Measurements from ENCODE around the gene INTS7. TPM values are rescaled to one million over a fixed set of nuclear protein-coding genes. Genes with fewer than 3 reads are reported as not detected.

INTS7 gene
- total RNA-seq, 2 donors from 2014 or later: 6.6 to 8.6 TPM

GRCh38 chr1:212053993-212054392, 18.6 kb upstream of the INTS7 start:
- no peaks in the 10 kb centered on the region for H3K27me3 ChIP-seq
- intact Hi-C loops (cut with DNase I): no loop called here
- peaks cover 22% of the 10 kb centered on the region for H3K4me1 ChIP-seq
- no peak overlapping the region for H3K27ac ChIP-seq
- 35 to 39% methylated on average over 1 of the region's 1 CpG for WGBS, 2 donors
- H3K9me3 ChIP-seq: no peaks in the 10 kb centered on the region
- no peak overlapping the region for H3K4me3 ChIP-seq
- ATAC-seq (no peak), DNase-seq (no peak)
- no peaks in the 10 kb centered on the region for H3K36me3 ChIP-seq (replicated peaks in 1 of 2; ENCODE audit: insufficient read depth in 1 of 2, low read depth in 2 of 2)
- no peak for TF ChIP-seq CTCF (IDR thresholded peaks at IDR 0.05)
- no peak for TF ChIP-seq POLR2A (IDR thresholded peaks at IDR 0.05)

GRCh38 chr1:212045981-212046380, 10.6 kb upstream of the INTS7 start:
- no peak overlapping the region for H3K27ac ChIP-seq
- 92 to 94% methylated on average over 2 of the region's 2 CpGs for WGBS, 2 donors
- DNase-seq: no peak
- H3K9me3 ChIP-seq: no peaks in the 10 kb centered on the region
- H3K27me3 ChIP-seq: no peaks in the 10 kb centered on the region
- no peak for ATAC-seq
- H3K4me3 ChIP-seq: no peak overlapping the region
- intact Hi-C loops (cut with DNase I): no loop called here
- no peak for TF ChIP-seq POLR2A (IDR thresholded peaks at IDR 0.05)
- TF ChIP-seq CTCF (IDR thresholded peaks at IDR 0.05): no peak
- H3K4me1 ChIP-seq: no peaks in the 10 kb centered on the region
- H3K36me3 ChIP-seq (replicated peaks in 1 of 2; ENCODE audit: insufficient read depth in 1 of 2, low read depth in 2 of 2): no peaks in the 10 kb centered on the region

- 94 to 100% methylated on average over 1 of the region's 1 CpG for WGBS, 2 donors
- H3K4me3 ChIP-seq: no peak overlapping the region
- intact Hi-C loops (cut with DNase I): no loop called here
- TF ChIP-seq POLR2A (IDR thresholded peaks at IDR 0.05) (no peak), CTCF (IDR thresholded peaks at IDR 0.05) (no peak)
- H3K4me1 ChIP-seq: no peaks in the 10 kb centered on the region
- no peak overlapping the region for H3K27ac ChIP-seq
- DNase-seq (no peak), ATAC-seq (no peak)
- H3K27me3 ChIP-seq: no peaks in the 10 kb centered on the region
- no peaks in the 10 kb centered on the region for H3K36me3 ChIP-seq (replicated peaks in 1 of 2; ENCODE audit: insufficient read depth in 1 of 2, low read depth in 2 of 2)
- H3K9me3 ChIP-seq: no peaks in the 10 kb centered on the region
Measured at GRCh38 chr1:212044851-212045250, 9.5 kb upstream of the INTS7 start.

- Histone ChIP-seq H3K27ac (no peak overlapping the region), H3K4me3 (no peak overlapping the region), H3K27me3 (no peaks in the 10 kb centered on the region), H3K4me1 (no peaks in the 10 kb centered on the region), H3K36me3 (replicated peaks in 1 of 2; ENCODE audit: insufficient read depth in 1 of 2, low read depth in 2 of 2) (no peaks in the 10 kb centered on the region), H3K9me3 (no peaks in the 10 kb centered on the region)
- ATAC-seq: no peak
- intact Hi-C loops (cut with DNase I): no loop called here
- DNase-seq: no peak
- TF ChIP-seq POLR2A (IDR thresholded peaks at IDR 0.05): no peak
- no peak for TF ChIP-seq CTCF (IDR thresholded peaks at IDR 0.05)
Measured at GRCh38 chr1:212042436-212042835, 7.1 kb upstream of the INTS7 start.

GRCh38 chr1:212040629-212041412, 5.5 kb upstream of the INTS7 start:
- Histone ChIP-seq H3K4me3 (no peak overlapping the region), H3K27me3 (no peaks in the 10 kb centered on the region), H3K9me3 (no peaks in the 10 kb centered on the region), H3K36me3 (replicated peaks in 1 of 2; ENCODE audit: insufficient read depth in 1 of 2, low read depth in 2 of 2) (no peaks in the 10 kb centered on the region), H3K4me1 (peaks cover 7% of the 10 kb centered on the region), H3K27ac (no peak overlapping the region)
- intact Hi-C loops (cut with DNase I): no loop called here
- WGBS, 2 donors: 68 to 71% methylated on average over 5 of the region's 5 CpGs
- TF ChIP-seq POLR2A (IDR thresholded peaks at IDR 0.05) (no peak), CTCF (IDR thresholded peaks at IDR 0.05) (no peak)
- ATAC-seq (no peak), DNase-seq (no peak)
